Measurements from ENCODE around the gene CLCN7.

- no peak for TF ChIP-seq CTCF (conservative IDR thresholded peaks at IDR 0.05)
- no peak for TF ChIP-seq ZFX (IDR thresholded peaks at IDR 0.05)
Observed at GRCh38 chr16:1437606-1438005, 37.2 kb downstream of the CLCN7 start.

Data from C4-2B (cell line).